Measurements from ENCODE around the gene MYO5B. TPM values are rescaled to one million over a fixed set of nuclear protein-coding genes. Genes with fewer than 3 reads are reported as not detected.

The MYO5B gene
- total RNA-seq, 4 donors from 2014 or later: 105 to 213 (median 183) TPM

- DNase-seq: no peak
- H3K4me1 ChIP-seq: peaks cover 0 to under 1% (median 0%) of the 10 kb centered on the region in 4 donors
- no peak for TF ChIP-seq POLR2A (IDR thresholded peaks at IDR 0.05)
- TF ChIP-seq, protein P1, sequence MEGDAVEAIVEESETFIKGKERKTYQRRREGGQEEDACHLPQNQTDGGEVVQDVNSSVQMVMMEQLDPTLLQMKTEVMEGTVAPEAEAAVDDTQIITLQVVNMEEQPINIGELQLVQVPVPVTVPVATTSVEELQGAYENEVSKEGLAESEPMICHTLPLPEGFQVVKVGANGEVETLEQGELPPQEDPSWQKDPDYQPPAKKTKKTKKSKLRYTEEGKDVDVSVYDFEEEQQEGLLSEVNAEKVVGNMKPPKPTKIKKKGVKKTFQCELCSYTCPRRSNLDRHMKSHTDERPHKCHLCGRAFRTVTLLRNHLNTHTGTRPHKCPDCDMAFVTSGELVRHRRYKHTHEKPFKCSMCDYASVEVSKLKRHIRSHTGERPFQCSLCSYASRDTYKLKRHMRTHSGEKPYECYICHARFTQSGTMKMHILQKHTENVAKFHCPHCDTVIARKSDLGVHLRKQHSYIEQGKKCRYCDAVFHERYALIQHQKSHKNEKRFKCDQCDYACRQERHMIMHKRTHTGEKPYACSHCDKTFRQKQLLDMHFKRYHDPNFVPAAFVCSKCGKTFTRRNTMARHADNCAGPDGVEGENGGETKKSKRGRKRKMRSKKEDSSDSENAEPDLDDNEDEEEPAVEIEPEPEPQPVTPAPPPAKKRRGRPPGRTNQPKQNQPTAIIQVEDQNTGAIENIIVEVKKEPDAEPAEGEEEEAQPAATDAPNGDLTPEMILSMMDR (IDR thresholded peaks at IDR 0.05): no peak
- H3K36me3 ChIP-seq: no peaks in the 10 kb centered on the region
- no peaks in the 10 kb centered on the region for H3K27me3 ChIP-seq
- no peak overlapping the region for H3K4me3 ChIP-seq
- H3K9me3 ChIP-seq: no peaks in the 10 kb centered on the region
- no peak overlapping the region for H3K27ac ChIP-seq
Observed at GRCh38 chr18:50135903-50136302, 59.0 kb downstream of the MYO5B start.

- Histone ChIP-seq H3K27ac (no peak overlapping the region), H3K4me3 (no peak overlapping the region), H3K4me1 (peaks cover 0 to 22% (median 1%) of the 10 kb centered on the region in 4 donors), H3K27me3 (no peaks in the 10 kb centered on the region), H3K9me3 (no peaks in the 10 kb centered on the region), H3K36me3 (no peaks in the 10 kb centered on the region)
- TF ChIP-seq, protein P1 (IDR thresholded peaks at IDR 0.05): no peak
- TF ChIP-seq POLR2A (IDR thresholded peaks at IDR 0.05): no peak
- no peak for DNase-seq
Observed at GRCh38 chr18:50133526-50133925, 61.4 kb downstream of the MYO5B start.

GRCh38 chr18:50131591-50131990 lies 63.4 kb downstream of the MYO5B start:
- TF ChIP-seq, protein P1 (IDR thresholded peaks at IDR 0.05): no peak
- no peak for TF ChIP-seq POLR2A (IDR thresholded peaks at IDR 0.05)
- Histone ChIP-seq H3K9me3 (no peaks in the 10 kb centered on the region), H3K4me1 (peaks cover 0 to 40% (median 4%) of the 10 kb centered on the region in 4 donors), H3K27me3 (no peaks in the 10 kb centered on the region), H3K4me3 (no peak overlapping the region), H3K27ac (peak overlapping the region in 1 of 4 donors; percentile 92), H3K36me3 (no peaks in the 10 kb centered on the region)
- DNase-seq: no peak

DNA sequence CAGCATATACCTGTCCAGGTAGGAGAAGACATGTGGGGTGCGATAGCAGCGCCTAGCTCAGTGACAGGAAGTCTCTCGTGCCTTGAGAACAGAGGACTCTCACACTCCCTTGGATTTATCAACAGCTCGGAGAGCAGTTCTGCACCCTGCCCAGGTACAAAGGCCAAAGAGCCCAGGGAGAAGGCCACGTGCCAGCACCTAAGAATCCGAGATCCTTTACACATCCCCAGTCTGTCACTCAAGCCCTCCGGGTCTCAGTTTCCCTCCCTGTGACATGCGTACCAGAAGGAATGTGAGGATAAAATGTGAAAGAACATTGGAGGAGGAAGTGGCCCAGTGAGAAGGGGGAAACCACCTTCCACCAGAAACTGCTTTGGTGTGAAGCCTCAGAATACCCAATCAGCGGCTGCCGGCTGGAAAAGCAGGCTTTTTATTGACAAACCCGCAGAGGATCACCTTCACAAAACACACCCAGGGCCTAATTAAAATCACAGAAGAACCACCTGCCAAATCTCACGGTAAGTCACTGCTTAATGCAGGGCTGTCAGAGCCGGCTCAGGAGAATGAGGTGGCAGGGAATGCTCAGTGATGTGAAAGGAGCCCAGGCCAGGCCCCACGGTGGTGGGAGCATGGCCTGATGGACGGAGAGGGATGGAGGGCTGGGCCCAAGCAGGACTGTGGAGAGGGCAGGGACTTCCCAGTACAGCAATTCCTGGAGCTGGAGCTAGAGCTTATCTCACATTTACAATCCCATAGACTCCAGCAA lies 66.3 kb downstream of the MYO5B start:
- H3K27me3 ChIP-seq: no peaks in the 10 kb centered on the region
- TF ChIP-seq, protein P1 (IDR thresholded peaks at IDR 0.05): no peak
- peak; percentile 26 to 64 for TF ChIP-seq POLR2A (IDR thresholded peaks at IDR 0.05)
- peak in 2 of 3 donors; percentile 85 to 90 for DNase-seq
- no peaks in the 10 kb centered on the region for H3K9me3 ChIP-seq
- peak overlapping the region in 3 of 4 donors; percentile 57 to 92 (median 83) for H3K27ac ChIP-seq
- H3K4me3 ChIP-seq: peak overlapping the region in 2 of 4 donors; percentile 20 to 28
- H3K36me3 ChIP-seq: no peaks in the 10 kb centered on the region
- H3K4me1 ChIP-seq: peaks cover 0 to 40% (median 4%) of the 10 kb centered on the region in 4 donors

- TF ChIP-seq, protein P1 (IDR thresholded peaks at IDR 0.05): no peak
- no peak for TF ChIP-seq POLR2A (IDR thresholded peaks at IDR 0.05)
- Histone ChIP-seq H3K27ac (peak overlapping the region in 3 of 4 donors; percentile 46 to 92 (median 83)), H3K9me3 (no peaks in the 10 kb centered on the region), H3K4me3 (no peak overlapping the region), H3K27me3 (no peaks in the 10 kb centered on the region), H3K36me3 (no peaks in the 10 kb centered on the region), H3K4me1 (peaks cover 0 to 40% (median 4%) of the 10 kb centered on the region in 4 donors)
- DNase-seq: no peak
Observed at GRCh38 chr18:50127516-50128210, 67.3 kb downstream of the MYO5B start.

Data from Peyer's patch (tissue), 4 donors.